ENCODE data around the gene ZNF524. TPM values are rescaled to one million over a fixed set of nuclear protein-coding genes. Genes with fewer than 3 reads are reported as not detected.
A peak's percentile ranks its signal among the peaks of the same experiment; 100 is the strongest.
"Not testable (repeated sequence)": the region's sequence is repeated elsewhere in the genome, so short reads cannot be mapped to it uniquely, and the experiment has no call there.

ZNF524 gene
- total RNA-seq, 1 donor from 2014 or later: 9.3 TPM

GRCh38 chr19:55566823-55567222 lies 33.3 kb upstream of the ZNF524 start:
- H3K27ac Mint-ChIP-seq (ENCODE audit: unreplicated experiment): no peak overlapping the region
- H3K9me3 Mint-ChIP-seq (ENCODE audit: unreplicated experiment): no peaks in the 10 kb centered on the region
- H3K4me1 Mint-ChIP-seq (ENCODE audit: unreplicated experiment): no peaks in the 10 kb centered on the region
- H3K27me3 Mint-ChIP-seq (ENCODE audit: unreplicated experiment): peaks cover 9% of the 10 kb centered on the region
- no peaks in the 10 kb centered on the region for H3K36me3 Mint-ChIP-seq (ENCODE audit: low read depth, unreplicated experiment)
- no peak for TF ChIP-seq CTCF (IDR thresholded peaks at IDR 0.05; ENCODE audit: unreplicated experiment)
- no peak overlapping the region for H3K4me3 Mint-ChIP-seq (ENCODE audit: unreplicated experiment)
- no peak for DNase-seq (ENCODE audit: low spot score)

GRCh38 chr19:55567708-55568328 lies 32.3 kb upstream of the ZNF524 start:
- Mint-ChIP-seq H3K27ac (ENCODE audit: unreplicated experiment) (no peak overlapping the region), H3K27me3 (ENCODE audit: unreplicated experiment) (peaks cover 8% of the 10 kb centered on the region), H3K4me1 (ENCODE audit: unreplicated experiment) (peaks cover 6% of the 10 kb centered on the region), H3K9me3 (ENCODE audit: unreplicated experiment) (no peaks in the 10 kb centered on the region), H3K36me3 (ENCODE audit: low read depth, unreplicated experiment) (no peaks in the 10 kb centered on the region), H3K4me3 (ENCODE audit: unreplicated experiment) (no peak overlapping the region)
- TF ChIP-seq CTCF (IDR thresholded peaks at IDR 0.05; ENCODE audit: unreplicated experiment): no peak
- DNase-seq (ENCODE audit: low spot score): no peak

- H3K4me3 Mint-ChIP-seq (ENCODE audit: unreplicated experiment); DNase-seq (ENCODE audit: low spot score); H3K9me3 Mint-ChIP-seq (ENCODE audit: unreplicated experiment); H3K27me3 Mint-ChIP-seq (ENCODE audit: unreplicated experiment); H3K27ac Mint-ChIP-seq (ENCODE audit: unreplicated experiment); H3K36me3 Mint-ChIP-seq (ENCODE audit: low read depth, unreplicated experiment); H3K4me1 Mint-ChIP-seq (ENCODE audit: unreplicated experiment): not testable (repeated sequence)
These were observed 30.6 kb upstream of the ZNF524 start for GRCh38 chr19:55569477-55569876.

GRCh38 chr19:55573929-55574328 lies 26.2 kb upstream of the ZNF524 start:
- not testable (repeated sequence) for H3K27ac Mint-ChIP-seq (ENCODE audit: unreplicated experiment); H3K9me3 Mint-ChIP-seq (ENCODE audit: unreplicated experiment)

GRCh38 chr19:55576746-55577145 lies 23.3 kb upstream of the ZNF524 start:
- Mint-ChIP-seq H3K9me3 (ENCODE audit: unreplicated experiment) (no peaks in the 10 kb centered on the region), H3K27ac (ENCODE audit: unreplicated experiment) (no peak overlapping the region), H3K4me3 (ENCODE audit: unreplicated experiment) (peak overlapping the region; percentile 85), H3K27me3 (ENCODE audit: unreplicated experiment) (peaks cover 7% of the 10 kb centered on the region), H3K36me3 (ENCODE audit: low read depth, unreplicated experiment) (peaks cover 23% of the 10 kb centered on the region), H3K4me1 (ENCODE audit: unreplicated experiment) (peaks cover 28% of the 10 kb centered on the region)
- no peak for TF ChIP-seq CTCF (IDR thresholded peaks at IDR 0.05; ENCODE audit: unreplicated experiment)
- no peak for DNase-seq (ENCODE audit: low spot score)

More at GRCh38 chr19:55573929-55574328, 26.2 kb upstream of the ZNF524 start:
- H3K27me3 Mint-ChIP-seq (ENCODE audit: unreplicated experiment); DNase-seq (ENCODE audit: low spot score); H3K4me3 Mint-ChIP-seq (ENCODE audit: unreplicated experiment): not testable (repeated sequence)
- H3K36me3 Mint-ChIP-seq (ENCODE audit: low read depth, unreplicated experiment): peaks cover 16% of the 10 kb centered on the region
- peaks cover 14% of the 10 kb centered on the region for H3K4me1 Mint-ChIP-seq (ENCODE audit: unreplicated experiment)

GRCh38 chr19:55578031-55578760 lies 21.9 kb upstream of the ZNF524 start:
- Mint-ChIP-seq H3K36me3 (ENCODE audit: low read depth, unreplicated experiment) (peaks cover 23% of the 10 kb centered on the region), H3K27me3 (ENCODE audit: unreplicated experiment) (peaks cover 7% of the 10 kb centered on the region), H3K4me3 (ENCODE audit: unreplicated experiment) (no peak overlapping the region), H3K9me3 (ENCODE audit: unreplicated experiment) (no peaks in the 10 kb centered on the region), H3K4me1 (ENCODE audit: unreplicated experiment) (peaks cover 24% of the 10 kb centered on the region), H3K27ac (ENCODE audit: unreplicated experiment) (no peak overlapping the region)
- no peak for TF ChIP-seq CTCF (IDR thresholded peaks at IDR 0.05; ENCODE audit: unreplicated experiment)
- no peak for DNase-seq (ENCODE audit: low spot score)

Measured in endothelial cell (in vitro differentiated cells).